Measurements from ENCODE around the gene GRM7. TPM values are rescaled to one million over a fixed set of nuclear protein-coding genes. Genes with fewer than 3 reads are reported as not detected.

GRM7 gene
- total RNA-seq, 1 experiment from 2014 or later: 0.28 TPM

GRCh38 chr3:7444886-7445285, 584.0 kb downstream of the GRM7 start:
- no peak overlapping the region for H3K4me2 ChIP-seq (ENCODE audit: insufficient read depth, insufficient read length, low read length)
- no peak overlapping the region for H3K14ac ChIP-seq (ENCODE audit: insufficient read depth, low read length)
- no peak overlapping the region for H4K91ac ChIP-seq (ENCODE audit: insufficient read length, low read depth, low read length)
- no peak overlapping the region for H3K23ac ChIP-seq (ENCODE audit: insufficient read length, low read depth, low read length)
- WGBS (ENCODE audit: extremely low coverage, insufficient read length, low lambda C conversion rate): no CpG with 5 or more reads among the region's 4 CpGs
- H3K23me2 ChIP-seq (ENCODE audit: insufficient read length, low read depth, low read length, poor library complexity, severe bottlenecking): no peaks in the 10 kb centered on the region
- Mint-ChIP-seq H3K27me3 (ENCODE audit: low read depth) (no peaks in the 10 kb centered on the region), H3K36me3 (ENCODE audit: insufficient read depth in 1 of 3, low read depth in 3 of 3) (no peaks in the 10 kb centered on the region), H3K4me3 (no peak overlapping the region), H3K27ac (no peak overlapping the region), H3K4me1 (no peaks in the 10 kb centered on the region), H3K9me3 (no peaks in the 10 kb centered on the region)
- no peaks in the 10 kb centered on the region for H3K79me1 ChIP-seq (ENCODE audit: insufficient read depth, low read depth, low read length, poor library complexity, severe bottlenecking)
- H3K9ac ChIP-seq (ENCODE audit: extremely low read depth, insufficient read length, low read length): no peak overlapping the region
- H3K27ac ChIP-seq (ENCODE audit: insufficient read length, low read depth, low read length): no peak overlapping the region
- H3K79me2 ChIP-seq (ENCODE audit: insufficient read depth, low read length): 0 out of 2 replicates have a peak, but pooled peaks cover 2% of the 10 kb centered on the region
- H2BK120ac ChIP-seq (ENCODE audit: low read depth, low read length, poor library complexity, severe bottlenecking): no peak overlapping the region
- no peak overlapping the region for H2BK20ac ChIP-seq (ENCODE audit: low read depth, low read length, poor library complexity, severe bottlenecking)
- H2BK12ac ChIP-seq (ENCODE audit: insufficient read length, low read depth, low read length): no peak overlapping the region
- no peaks in the 10 kb centered on the region for H3K27me3 ChIP-seq (ENCODE audit: insufficient read depth, low read length)
- H4K5ac ChIP-seq (ENCODE audit: insufficient read length, low read depth, low read length): no peak overlapping the region
- no peak overlapping the region for H3T11ph ChIP-seq (ENCODE audit: low read length)
- H3K18ac ChIP-seq (ENCODE audit: insufficient read length, low read depth, low read length): no peak overlapping the region
- no peaks in the 10 kb centered on the region for H3K4me1 ChIP-seq (ENCODE audit: insufficient read depth, low read length)
- no peak overlapping the region for H2BK5ac ChIP-seq (ENCODE audit: insufficient read length, low read length)
- TF ChIP-seq CTCF (conservative IDR thresholded peaks at IDR 0.05): no peak
- H2BK15ac ChIP-seq (ENCODE audit: low read depth, low read length): no peak overlapping the region
- no peak overlapping the region for H3K56ac ChIP-seq (ENCODE audit: insufficient read length, low read depth, low read length)
- H2AFZ ChIP-seq (ENCODE audit: low read length): no peak overlapping the region
- no peak overlapping the region for H4K8ac ChIP-seq (replicated peaks; ENCODE audit: insufficient read length, low read depth, low read length)
- DNase-seq: no peak
- H3K4ac ChIP-seq (ENCODE audit: low read depth, low read length): no peak overlapping the region
- no peaks in the 10 kb centered on the region for H3K9me3 ChIP-seq (ENCODE audit: control insufficient read depth, low read depth, low read length)
- H4K20me1 ChIP-seq (ENCODE audit: control insufficient read depth, insufficient read depth, insufficient read length): no peaks in the 10 kb centered on the region
- H2AK5ac ChIP-seq (ENCODE audit: insufficient read length, low read length): no peak overlapping the region
